HuH-7.5 (cell line): ENCODE data around the gene HMGN3.

Experiments
- DNase-seq: peaks from one replicate; pipeline ENCODE4 v3.0.0; 2011; ENCODE audit warnings: low spot score

Gene HMGN3

GRCh38 chr6:79232696-79233462 is 1.6 kb downstream of the HMGN3 start:
- DNase-seq = no peak

- DNase-seq = no peak
Observed at GRCh38 chr6:79231666-79232065, 2.8 kb downstream of the HMGN3 start.

GRCh38 chr6:79231101-79231500 is 3.4 kb downstream of the HMGN3 start:
- DNase-seq = no peak

- DNase-seq = no peak
Observed at GRCh38 chr6:79230149-79230548, 4.3 kb downstream of the HMGN3 start.

- DNase-seq = no peak
Observed at GRCh38 chr6:79227445-79227844, 7.0 kb downstream of the HMGN3 start.

GRCh38 chr6:79226660-79227059 is 7.8 kb downstream of the HMGN3 start:
- DNase-seq = no peak

- DNase-seq = no peak
Observed at GRCh38 chr6:79225717-79226599, 8.5 kb downstream of the HMGN3 start.

- no peak for DNase-seq
Observed at GRCh38 chr6:79223611-79224404, 10.7 kb downstream of the HMGN3 start.

GRCh38 chr6:79215213-79215824 is 19.2 kb downstream of the HMGN3 start:
- no peak for DNase-seq

GRCh38 chr6:79212859-79213258 is 21.6 kb downstream of the HMGN3 start:
- DNase-seq = no peak

GRCh38 chr6:79208816-79209215 is 25.7 kb downstream of the HMGN3 start:
- DNase-seq = no peak

GRCh38 chr6:79203753-79204253 is 30.7 kb downstream of the HMGN3 start:
- DNase-seq = no peak

GRCh38 chr6:79202556-79202955 is 31.9 kb downstream of the HMGN3 start:
- no peak for DNase-seq

- no peak for DNase-seq
Observed at GRCh38 chr6:79201983-79202382, 32.5 kb downstream of the HMGN3 start.

- DNase-seq = no peak
Observed at GRCh38 chr6:79201143-79201542, 33.3 kb downstream of the HMGN3 start.

GRCh38 chr6:79196912-79197311 is 37.6 kb downstream of the HMGN3 start:
- no peak for DNase-seq

GRCh38 chr6:79193971-79194370 is 40.5 kb downstream of the HMGN3 start:
- DNase-seq = no peak

GRCh38 chr6:79189760-79190350 is 44.6 kb downstream of the HMGN3 start:
- no peak for DNase-seq

- no peak for DNase-seq
Observed at GRCh38 chr6:79188885-79189480, 45.5 kb downstream of the HMGN3 start.

- DNase-seq = no peak
Observed at GRCh38 chr6:79188107-79188506, 46.4 kb downstream of the HMGN3 start.

- no peak for DNase-seq
Observed at GRCh38 chr6:79186564-79186963, 47.9 kb downstream of the HMGN3 start.
